Measurements from ENCODE around the gene KAT2B.

Gene KAT2B

GRCh38 chr3:20148466-20148865 lies 108.2 kb downstream of the KAT2B start:
- DNase-seq = no peak

- no peak for DNase-seq
Measured at GRCh38 chr3:20154078-20154477, 113.8 kb downstream of the KAT2B start.

GRCh38 chr3:20154928-20155327 lies 114.7 kb downstream of the KAT2B start:
- DNase-seq = no peak

- peak; percentile 12 to 40 (median 25) for DNase-seq
Measured at GRCh38 chr3:20160230-20160629, 120.0 kb downstream of the KAT2B start.

GRCh38 chr3:20161714-20162113 lies 121.5 kb downstream of the KAT2B start:
- DNase-seq = no peak

- DNase-seq = no peak
Measured at GRCh38 chr3:20173844-20174410, 133.7 kb downstream of the KAT2B start.

GRCh38 chr3:20181276-20181675 lies 141.0 kb downstream of the KAT2B start:
- no peak for DNase-seq

GRCh38 chr3:20182206-20182605 lies 142.0 kb downstream of the KAT2B start:
- no peak for DNase-seq

GRCh38 chr3:20185331-20185678 lies 145.1 kb downstream of the KAT2B start:
- no peak for DNase-seq

GRCh38 chr3:20185679-20186599 lies 145.7 kb downstream of the KAT2B start, which contains the start of gene SGO1:
Gene SGO1, minus strand, starts transcription at chr3:20186206. Its CDS starts 2,179 bp downstream, at chr3:20184027.
- peak; percentile 99 to 100 (median 99) for DNase-seq

GRCh38 chr3:20186600-20187004 lies 146.4 kb downstream of the KAT2B start:
- DNase-seq = peak in 1 of 3 donors; percentile 1

GRCh38 chr3:20190991-20191390 lies 150.7 kb downstream of the KAT2B start:
- DNase-seq = no peak

GRCh38 chr3:20194793-20195460 lies 154.7 kb downstream of the KAT2B start:
- DNase-seq = no peak

- DNase-seq = no peak
Measured at GRCh38 chr3:20197775-20198174, 157.5 kb downstream of the KAT2B start.

- no peak for DNase-seq
Measured at GRCh38 chr3:20201143-20201542, 160.9 kb downstream of the KAT2B start.
